PC-9 (cell line): Measurements from ENCODE around the gene ANXA6. TPM values are rescaled to one million over a fixed set of nuclear protein-coding genes. Genes with fewer than 3 reads are reported as not detected.
A peak's percentile ranks its signal among the peaks of the same experiment; 100 is the strongest.

Experiments used
- BruUV-seq: library from RNA; stranded (reverse); fragments of 400-500 nt; replicated peaks from 2 replicates; lab custom pipeline; 2021; lab: Mats Ljungman, UMichigan
- CTCF ChIA-PET: fragments of 300-600 bp; sonication (Branson Sonifier 250); formaldehyde crosslinking; loops from one replicate; lab custom pipeline; 2022; ENCODE audit warnings: antibody characterized with exemption; lab: Charles Lee
- POLR2A ChIA-PET: fragments of 300-600 bp; sonication (Branson Sonifier 250); formaldehyde crosslinking; loops from one replicate; lab custom pipeline; 2022; ENCODE audit warnings: antibody characterized with exemption; ENCODE audit not compliant: unreplicated experiment; lab: Charles Lee
- DNase-seq, 2 experiments: peaks; one replicate each; pipeline versions ENCODE4 v3.0.0 to v3.0.0-alpha.2; 2015 to 2022; ENCODE audit warnings: mixed read lengths in 1 of 2
- H2AFZ ChIP-seq: fragments of 200-600 bp; sonication (generic); 2 replicates; pipeline ENCODE4 v1.8.1; 2017; ENCODE audit warnings: antibody characterized with exemption
- H3F3A ChIP-seq: fragments of 200-600 bp; sonication (generic); 2 replicates; pipeline ENCODE4 v1.8.1; 2017; ENCODE audit warnings: antibody characterized with exemption, mild to moderate bottlenecking, low read depth; ENCODE audit not compliant: insufficient read depth
- H3K27ac ChIP-seq: fragments of 200-600 bp; sonication (generic); 2 replicates; pipeline ENCODE4 v1.6.1; 2016; ENCODE audit warnings: mixed run types
- H3K27me3 ChIP-seq: fragments of 200-600 bp; sonication (generic); 2 replicates; pipeline ENCODE4 v1.6.1; 2016; ENCODE audit warnings: low read depth, mixed run types; ENCODE audit not compliant: insufficient read depth
- H3K36me3 ChIP-seq: fragments of 200-600 bp; sonication (generic); 2 replicates; pipeline ENCODE4 v1.6.1; 2016; ENCODE audit warnings: low read depth, mixed run types
- H3K4me1 ChIP-seq: fragments of 200-600 bp; sonication (generic); replicated peaks from 2 replicates; pipeline ENCODE4 v1.6.1; 2016; ENCODE audit warnings: mixed run types; ENCODE audit not compliant: insufficient read depth
- H3K4me2 ChIP-seq: fragments of 200-600 bp; sonication (generic); 2 replicates; pipeline ENCODE4 v1.6.1; 2017; ENCODE audit warnings: mixed run types
- H3K4me3 ChIP-seq: fragments of 200-600 bp; sonication (generic); 2 replicates; pipeline ENCODE4 v1.6.1; 2016; ENCODE audit warnings: mixed run types
- H3K79me2 ChIP-seq: fragments of 200-600 bp; sonication (generic); 2 replicates; pipeline ENCODE4 v1.6.1; 2017; ENCODE audit warnings: low read depth, mixed run types
- H3K9me2 ChIP-seq: fragments of 200-600 bp; sonication (generic); 2 replicates; pipeline ENCODE4 v1.8.1; 2017; ENCODE audit warnings: mild to moderate bottlenecking; ENCODE audit not compliant: insufficient read depth
- H3K9me3 ChIP-seq: fragments of 200-600 bp; sonication (generic); 2 replicates; pipeline ENCODE4 v1.8.1; 2016; ENCODE audit warnings: low read depth; ENCODE audit not compliant: insufficient read depth
- H4K20me1 ChIP-seq: fragments of 200-600 bp; sonication (generic); 2 replicates; pipeline ENCODE4 v1.8.1; 2017; ENCODE audit not compliant: insufficient read depth
- CTCF ChIP-seq: fragments of 200-600 bp; sonication (generic); conservative IDR thresholded peaks from 2 replicates; pipeline ENCODE4 v1.6.1; 2017; ENCODE audit warnings: mixed run types, antibody characterized with exemption, mild to moderate bottlenecking, moderate library complexity
- EZH2 ChIP-seq: fragments of 200-600 bp; sonication (generic); IDR thresholded peaks from 2 replicates; pipeline ENCODE4 v1.8.0; 2017; ENCODE audit warnings: antibody characterized with exemption, low read depth
- intact Hi-C: fragments of 100-400 bp; cut with micrococcal nuclease; formaldehyde crosslinking; loops from one replicate; pipeline ENCODE4 v1.10.0; 2022; ENCODE audit not compliant: unreplicated experiment
- total RNA-seq: library from RNA; stranded (reverse); gene quantifications from 2 replicates; pipeline ENCODE4 v1.2.3, GENCODE V29; 2021

ANXA6 gene
- total RNA-seq, 1 experiment from 2014 or later, result 22.4 TPM

- Histone ChIP-seq H3K36me3 (peaks cover 8% of the 10 kb centered on the region; the same call in 1 of the 2 replicates), H3K9me2 (no peaks in the 10 kb centered on the region), H3F3A (peaks cover 27% of the 10 kb centered on the region), H2AFZ (no peak overlapping the region), H3K27me3 (no peaks in the 10 kb centered on the region), H3K4me3 (peak overlapping the region; percentile 75), H3K4me1 (peaks cover 67% of the 10 kb centered on the region), H3K27ac (peak overlapping the region; percentile 81), H3K4me2 (peak overlapping the region; percentile 98), H3K9me3 (no peaks in the 10 kb centered on the region), H3K79me2 (peaks cover 51% of the 10 kb centered on the region), H4K20me1 (no peaks in the 10 kb centered on the region)
- ChIA-PET CTCF (interaction anchor here (0.7 to 1.8 kb wide), 2 partner anchors 31 kb away, joined by 6 to 17 read pairs; no protein-coding TSS in a partner anchor), POLR2A (interaction anchor here (0.5 kb wide), 1 partner anchor 1948 kb away, joined by 3 read pairs; no protein-coding TSS in a partner anchor)
- TF ChIP-seq CTCF, result 0 out of 2 replicates have a peak, but pooled peaks have one; percentile 26
- no peak for TF ChIP-seq EZH2
- DNase-seq, result peak in 1 of 2 experiments; percentile 37
- intact Hi-C loops, result loop anchor here (10.0 kb wide), 1 partner anchor 448 kb away; no protein-coding TSS in a partner anchor
- no TSS peak for BruUV-seq
Observed at GRCh38 chr5:151082282-151082902, 75.2 kb downstream of the ANXA6 start.

GRCh38 chr5:151081431-151082281 lies 75.9 kb downstream of the ANXA6 start:
- H3K4me2 ChIP-seq, result peak overlapping the region; percentile 98
- no peaks in the 10 kb centered on the region for H3K9me2 ChIP-seq
- CTCF ChIA-PET, result interaction anchor here (0.6 to 1.8 kb wide), 3 partner anchors 29 to 236 kb away, joined by 3 to 6 read pairs (median 3); no protein-coding TSS in a partner anchor
- H3K9me3 ChIP-seq, result no peaks in the 10 kb centered on the region
- TF ChIP-seq CTCF, result no peak
- no peak for TF ChIP-seq EZH2
- H3K4me1 ChIP-seq, result peaks cover 74% of the 10 kb centered on the region
- H3F3A ChIP-seq, result peaks cover 35% of the 10 kb centered on the region
- TSS peak; percentile 88 for BruUV-seq
- H3K36me3 ChIP-seq, result peaks cover 8% of the 10 kb centered on the region; the same call in 1 of the 2 replicates
- peaks cover 58% of the 10 kb centered on the region for H3K79me2 ChIP-seq
- POLR2A ChIA-PET, result interaction anchor here (0.5 to 0.6 kb wide), 2 partner anchors 12 to 1947 kb away, joined by 3 to 6 read pairs; no protein-coding TSS in a partner anchor
- H3K27me3 ChIP-seq, result no peaks in the 10 kb centered on the region
- peak overlapping the region; percentile 29 for H2AFZ ChIP-seq
- intact Hi-C loops, result loop anchor here (10.0 kb wide), 1 partner anchor 447 kb away; no protein-coding TSS in a partner anchor
- no peaks in the 10 kb centered on the region for H4K20me1 ChIP-seq
- peak overlapping the region; percentile 81 for H3K27ac ChIP-seq
- DNase-seq, result no peak
- H3K4me3 ChIP-seq, result peak overlapping the region; percentile 75
